HFF-Myc (cell line): ENCODE data around the gene MCF2L.

Source experiments
- DNase-seq: peaks from one replicate; pipeline ENCODE4 v3.0.0-alpha.2; 2011; ENCODE audit warnings: low read depth; ENCODE audit errors: extremely low read depth
- H3K4me3 ChIP-seq: replicated peaks from 2 replicates; pipeline ENCODE4 v1.5.1; 2011; ENCODE audit warnings: low read depth, mild to moderate bottlenecking, control low read depth, low read length
- CTCF ChIP-seq: IDR thresholded peaks from 2 replicates; pipeline ENCODE4 v1.5.1; 2012; ENCODE audit warnings: mild to moderate bottlenecking, low read depth, low read length, control low read depth; ENCODE audit errors: missing control alignments

MCF2L gene

GRCh38 chr13:113091211-113091771 is 122.3 kb downstream of the MCF2L start:
- DNase-seq, result no peak
- no peak overlapping the region for H3K4me3 ChIP-seq
- TF ChIP-seq CTCF, result no peak

DNA sequence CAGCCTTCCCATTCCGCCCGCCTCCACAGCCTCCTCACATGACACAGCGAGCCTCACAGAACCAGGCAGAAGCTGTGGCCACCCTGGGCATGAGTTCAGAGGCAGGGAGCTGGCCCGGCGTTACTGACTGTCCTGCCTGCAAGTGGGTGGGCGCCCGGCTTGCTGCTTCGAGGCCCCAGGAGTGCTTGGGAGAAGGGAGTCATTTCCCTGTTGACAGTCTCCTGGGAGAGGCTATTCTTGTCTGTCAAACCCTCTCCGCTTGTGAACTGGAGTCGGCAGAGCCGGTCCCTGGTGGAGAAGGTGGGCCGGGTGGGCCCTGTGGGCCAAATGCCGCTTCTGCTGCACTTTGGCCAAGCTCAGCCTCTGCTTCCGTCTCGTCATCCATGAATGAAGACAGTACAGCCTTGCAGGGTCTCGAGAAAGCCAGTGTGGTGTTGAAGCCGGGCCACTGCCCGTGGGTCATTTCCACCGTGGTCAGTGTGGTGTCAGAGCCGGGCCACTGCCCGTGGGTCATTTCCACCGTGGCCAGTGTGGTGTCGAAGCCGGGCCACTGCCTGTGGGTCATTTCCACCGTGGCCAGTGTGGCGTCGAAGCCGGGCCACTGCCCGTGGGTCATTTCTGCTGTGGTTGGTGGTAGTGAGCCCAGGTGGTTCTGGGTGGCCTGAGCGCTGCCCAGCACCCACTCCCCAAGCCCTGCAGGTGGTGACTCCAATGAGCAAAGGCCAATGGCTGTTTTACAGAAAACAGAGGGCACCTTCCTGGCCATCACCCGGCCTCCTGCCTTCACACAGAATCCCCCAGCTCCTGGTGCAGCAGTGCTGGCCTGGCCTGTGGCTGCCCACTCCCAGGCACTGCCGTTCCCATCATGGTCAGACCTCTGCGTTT is 123.1 kb downstream of the MCF2L start:
- no peak for TF ChIP-seq CTCF
- no peak for DNase-seq
- H3K4me3 ChIP-seq, result no peak overlapping the region

DNA sequence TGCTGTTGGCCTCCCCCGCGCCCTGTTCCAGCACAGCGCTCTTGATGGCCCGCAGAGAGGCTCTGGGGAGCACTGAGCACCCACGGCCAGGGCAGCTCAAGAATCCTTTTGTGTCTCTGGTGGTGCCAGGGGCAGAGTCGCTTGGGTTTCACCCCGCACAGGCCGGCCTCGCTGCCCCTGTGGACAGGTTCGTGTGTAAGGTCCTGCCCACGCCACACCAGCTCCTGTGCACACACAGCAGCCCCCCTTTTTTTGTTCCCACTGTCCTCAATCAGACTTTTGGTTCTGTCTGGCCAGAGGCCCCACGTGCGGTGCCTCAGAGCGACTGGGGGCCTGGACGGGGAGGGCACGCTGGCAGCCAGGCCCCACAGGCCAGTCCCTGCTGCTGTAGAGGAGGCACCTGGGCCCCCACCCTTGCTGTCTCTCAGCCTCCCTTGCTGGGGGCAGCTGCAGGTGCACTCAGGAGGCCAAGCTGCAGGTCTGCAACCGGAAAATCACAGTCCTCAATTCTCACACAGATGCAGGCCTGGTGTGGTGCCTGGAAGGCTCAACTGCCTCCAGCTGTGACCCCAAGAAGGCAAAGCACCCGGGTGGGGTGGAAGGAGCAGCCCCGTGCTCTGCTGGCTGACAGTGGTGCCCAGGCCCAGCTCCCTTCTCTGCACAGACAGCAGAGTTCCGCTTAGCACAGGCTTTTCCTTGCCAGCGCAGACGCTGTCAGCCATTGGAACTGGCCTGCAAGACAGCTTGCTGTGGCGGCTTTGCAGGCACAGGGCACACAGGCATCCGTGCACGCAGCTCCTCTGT is 124.0 kb downstream of the MCF2L start:
- no peak for DNase-seq
- TF ChIP-seq CTCF, result no peak
- H3K4me3 ChIP-seq, result no peak overlapping the region

DNA sequence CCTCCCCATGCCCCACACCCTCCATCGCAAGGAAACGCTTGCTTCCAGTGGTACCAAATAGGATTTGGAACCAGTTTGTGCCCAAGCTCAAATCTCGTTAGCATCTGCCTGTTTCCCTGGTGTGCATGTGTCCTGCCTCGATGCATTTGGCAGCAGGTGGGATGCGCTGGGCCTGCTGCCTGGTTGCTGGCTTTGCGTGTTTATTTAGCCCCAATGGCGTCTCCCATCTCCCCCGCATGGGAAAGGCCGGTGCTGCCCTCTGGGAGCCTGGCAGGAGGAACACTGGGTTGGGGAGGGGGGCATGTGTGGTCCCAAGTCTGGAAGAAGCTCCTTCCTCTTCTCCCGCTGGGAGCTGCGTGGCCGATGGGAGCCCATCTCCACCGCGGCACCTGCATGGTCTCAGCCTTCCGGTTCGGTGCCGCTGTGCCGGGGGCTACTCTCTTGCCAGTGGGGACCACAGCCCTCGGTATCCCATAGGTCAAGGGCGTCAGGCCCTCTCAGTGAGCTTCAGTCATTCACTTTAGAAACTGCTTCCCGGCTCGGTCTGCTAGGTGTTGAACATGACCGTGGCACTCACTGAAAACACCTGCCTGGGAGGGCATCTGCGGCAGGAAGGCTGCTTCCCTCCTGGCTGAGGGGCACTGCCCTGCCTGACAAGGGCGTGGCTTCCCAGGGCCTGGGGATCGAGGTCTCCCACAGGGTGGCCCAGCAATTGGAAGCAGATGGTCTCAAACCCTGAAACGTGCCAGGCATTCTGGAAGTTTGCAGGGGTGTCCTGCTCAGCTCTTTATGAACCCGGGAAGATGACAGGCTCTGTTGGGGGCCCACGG is 124.8 kb downstream of the MCF2L start:
- DNase-seq, result no peak
- TF ChIP-seq CTCF, result no peak
- no peak overlapping the region for H3K4me3 ChIP-seq

- no peak overlapping the region for H3K4me3 ChIP-seq
- TF ChIP-seq CTCF, result no peak
Observed at GRCh38 chr13:113094410-113094800, 125.4 kb downstream of the MCF2L start.

GRCh38 chr13:113095146-113096051 is 126.4 kb downstream of the MCF2L start:
- H3K4me3 ChIP-seq, result no peak overlapping the region
- TF ChIP-seq CTCF, result no peak
- no peak for DNase-seq

More at GRCh38 chr13:113094410-113094800, 125.4 kb downstream of the MCF2L start:
- no peak for DNase-seq
